Measurements from ENCODE around the gene DCC. TPM values are rescaled to one million over a fixed set of nuclear protein-coding genes. Genes with fewer than 3 reads are reported as not detected.

The DCC gene
- total RNA-seq, 2 donors from 2014 or later: not detected

DNA sequence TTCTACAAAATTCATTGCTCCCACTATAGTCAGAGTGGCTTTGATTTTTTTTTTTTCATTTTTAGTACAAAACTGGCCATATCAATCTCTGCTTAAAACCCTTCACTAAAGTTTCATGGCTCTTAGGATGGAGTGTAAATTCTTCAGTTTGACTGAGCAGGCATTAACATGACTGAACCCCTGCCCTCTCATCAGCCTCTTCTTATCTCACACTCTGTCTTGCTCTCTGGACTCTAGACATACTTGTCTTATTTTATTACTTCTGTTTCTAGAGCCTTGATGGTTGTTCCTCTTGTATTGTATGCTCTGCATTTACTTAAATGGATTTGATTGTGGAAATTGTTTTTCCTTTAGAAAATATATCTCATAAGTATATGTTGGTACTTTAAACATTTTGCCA, 272.4 kb downstream of the DCC start:
- no peak for ATAC-seq
- Mint-ChIP-seq H3K27me3 (no peaks in the 10 kb centered on the region), H3K4me1 (no peaks in the 10 kb centered on the region)

DNA sequence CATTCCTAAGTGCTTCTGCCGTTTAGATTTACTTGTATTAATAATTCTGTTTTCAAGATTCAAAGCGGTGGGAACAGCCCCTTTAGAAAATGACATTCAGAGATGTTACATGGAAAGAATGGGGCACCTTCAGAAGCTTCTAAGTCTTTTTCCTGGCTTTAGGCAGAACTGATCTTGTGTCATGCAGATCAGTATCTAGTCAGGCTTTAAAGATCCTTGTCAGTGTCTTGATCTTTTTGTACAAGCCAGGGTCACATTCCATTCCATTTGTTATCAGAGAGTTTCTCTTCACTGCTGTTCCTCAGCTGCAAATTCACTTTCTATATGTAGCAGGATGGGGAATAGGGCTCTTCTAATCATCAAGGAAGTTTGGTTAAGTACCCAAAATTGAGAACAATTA, 275.3 kb downstream of the DCC start:
- DNase-seq (no peak), ATAC-seq (no peak)
- no peaks in the 10 kb centered on the region for H3K9me3 ChIP-seq (ENCODE audit: control insufficient read depth, low read length, poor library complexity, severe bottlenecking)
- no peak overlapping the region for H3K4me3 Mint-ChIP-seq
- no peaks in the 10 kb centered on the region for H3K27me3 Mint-ChIP-seq
- no peaks in the 10 kb centered on the region for H3K4me1 Mint-ChIP-seq
- no peak overlapping the region for H3K27ac Mint-ChIP-seq
- H3K36me3 Mint-ChIP-seq (ENCODE audit: low read depth): no peaks in the 10 kb centered on the region

More for the DNA sequence above, 272.4 kb downstream of the DCC start:
- H3K4me3 Mint-ChIP-seq: no peak overlapping the region
- no peaks in the 10 kb centered on the region for H3K9me3 ChIP-seq (ENCODE audit: control insufficient read depth, low read length, poor library complexity, severe bottlenecking)
- no peak overlapping the region for H3K27ac Mint-ChIP-seq
- no peaks in the 10 kb centered on the region for H3K36me3 Mint-ChIP-seq (ENCODE audit: low read depth)
- DNase-seq: no peak

DNA sequence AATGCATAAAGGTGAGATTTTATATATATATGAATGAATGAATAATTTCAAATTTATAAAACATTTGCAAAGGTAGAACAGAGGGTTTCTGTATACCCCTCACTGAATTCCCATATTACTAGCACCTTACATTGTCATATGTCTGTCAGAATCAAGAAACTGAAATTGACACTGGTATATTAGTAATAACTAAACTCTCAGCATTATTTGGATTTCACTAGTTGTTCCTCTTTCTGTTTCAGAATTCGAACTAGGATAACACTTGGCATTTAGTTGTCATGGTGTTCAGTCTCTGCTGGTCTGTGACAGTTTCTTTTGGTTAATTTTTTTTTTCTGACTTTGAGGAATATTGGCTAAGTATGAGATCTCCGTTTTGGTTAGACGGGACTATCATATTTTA, 275.9 kb downstream of the DCC start:
- Mint-ChIP-seq H3K36me3 (ENCODE audit: low read depth) (no peaks in the 10 kb centered on the region), H3K4me1 (no peaks in the 10 kb centered on the region)
- no peak for ATAC-seq

GRCh38 chr18:52617931-52618330, 277.9 kb downstream of the DCC start:
- Mint-ChIP-seq H3K36me3 (ENCODE audit: low read depth) (no peaks in the 10 kb centered on the region), H3K27me3 (no peaks in the 10 kb centered on the region), H3K27ac (no peak overlapping the region), H3K4me1 (no peaks in the 10 kb centered on the region), H3K4me3 (no peak overlapping the region)
- ATAC-seq (no peak), DNase-seq (no peak)
- H3K9me3 ChIP-seq (ENCODE audit: control insufficient read depth, low read length, poor library complexity, severe bottlenecking): no peaks in the 10 kb centered on the region

More for the DNA sequence above, 275.9 kb downstream of the DCC start:
- H3K27me3 Mint-ChIP-seq: no peaks in the 10 kb centered on the region
- H3K27ac Mint-ChIP-seq: no peak overlapping the region
- DNase-seq: no peak
- H3K4me3 Mint-ChIP-seq: no peak overlapping the region
- H3K9me3 ChIP-seq (ENCODE audit: control insufficient read depth, low read length, poor library complexity, severe bottlenecking): no peaks in the 10 kb centered on the region

GRCh38 chr18:52620926-52621439, 281.0 kb downstream of the DCC start:
- H3K27ac Mint-ChIP-seq: no peak overlapping the region
- DNase-seq (no peak), ATAC-seq (no peak)
- H3K9me3 ChIP-seq (ENCODE audit: control insufficient read depth, low read length, poor library complexity, severe bottlenecking): no peaks in the 10 kb centered on the region
- H3K27me3 Mint-ChIP-seq: no peaks in the 10 kb centered on the region
- H3K4me3 Mint-ChIP-seq: no peak overlapping the region
- H3K36me3 Mint-ChIP-seq (ENCODE audit: low read depth): no peaks in the 10 kb centered on the region
- H3K4me1 Mint-ChIP-seq: no peaks in the 10 kb centered on the region

- no peak overlapping the region for H3K27ac Mint-ChIP-seq
- no peaks in the 10 kb centered on the region for H3K4me1 Mint-ChIP-seq
- H3K4me3 Mint-ChIP-seq: no peak overlapping the region
- DNase-seq (no peak), ATAC-seq (no peak)
- H3K9me3 ChIP-seq (ENCODE audit: control insufficient read depth, low read length, poor library complexity, severe bottlenecking): no peaks in the 10 kb centered on the region
- no peaks in the 10 kb centered on the region for H3K36me3 Mint-ChIP-seq (ENCODE audit: low read depth)
- no peaks in the 10 kb centered on the region for H3K27me3 Mint-ChIP-seq
Measured at GRCh38 chr18:52624702-52625101, 284.7 kb downstream of the DCC start.

- no peak overlapping the region for H3K27ac Mint-ChIP-seq
- DNase-seq (no peak), ATAC-seq (no peak)
- no peaks in the 10 kb centered on the region for H3K27me3 Mint-ChIP-seq
- no peak overlapping the region for H3K4me3 Mint-ChIP-seq
- H3K4me1 Mint-ChIP-seq: no peaks in the 10 kb centered on the region
- no peaks in the 10 kb centered on the region for H3K36me3 Mint-ChIP-seq (ENCODE audit: low read depth)
- H3K9me3 ChIP-seq (ENCODE audit: control insufficient read depth, low read length, poor library complexity, severe bottlenecking): no peaks in the 10 kb centered on the region
Measured at GRCh38 chr18:52636536-52636935, 296.5 kb downstream of the DCC start.

DNA sequence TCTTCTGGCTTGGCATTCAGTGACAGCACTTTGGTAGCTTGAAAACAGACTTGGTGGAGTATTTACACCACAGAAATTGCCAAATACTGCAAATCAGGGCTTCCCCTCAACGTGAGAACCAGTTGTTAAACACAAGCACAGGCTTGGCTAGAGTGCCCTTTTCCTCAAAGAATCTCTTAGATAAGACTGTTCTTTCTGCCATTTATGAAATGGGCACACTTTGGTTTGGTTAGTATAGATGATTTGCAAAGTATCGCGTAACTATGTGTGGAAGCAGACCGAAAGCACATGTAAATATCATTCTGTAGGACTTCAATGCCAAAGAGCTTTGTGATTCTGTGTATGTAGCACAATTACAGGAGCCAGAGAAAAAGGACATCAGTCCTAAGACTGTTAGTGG, 308.2 kb downstream of the DCC start:
- Mint-ChIP-seq H3K27ac (no peak overlapping the region), H3K4me3 (no peak overlapping the region), H3K4me1 (no peaks in the 10 kb centered on the region), H3K36me3 (ENCODE audit: low read depth) (no peaks in the 10 kb centered on the region), H3K27me3 (no peaks in the 10 kb centered on the region)
- H3K9me3 ChIP-seq (ENCODE audit: control insufficient read depth, low read length, poor library complexity, severe bottlenecking): no peaks in the 10 kb centered on the region
- no peak for ATAC-seq
- DNase-seq: no peak

GRCh38 chr18:52652391-52652790, 312.4 kb downstream of the DCC start:
- no peak for ATAC-seq
- no peaks in the 10 kb centered on the region for H3K27me3 Mint-ChIP-seq
- no peaks in the 10 kb centered on the region for H3K36me3 Mint-ChIP-seq (ENCODE audit: low read depth)
- H3K9me3 ChIP-seq (ENCODE audit: control insufficient read depth, low read length, poor library complexity, severe bottlenecking): no peaks in the 10 kb centered on the region
- H3K4me3 Mint-ChIP-seq: no peak overlapping the region
- no peak overlapping the region for H3K27ac Mint-ChIP-seq
- DNase-seq: no peak
- H3K4me1 Mint-ChIP-seq: no peaks in the 10 kb centered on the region

- no peak overlapping the region for H3K4me3 Mint-ChIP-seq
- H3K36me3 Mint-ChIP-seq (ENCODE audit: low read depth): no peaks in the 10 kb centered on the region
- no peaks in the 10 kb centered on the region for H3K9me3 ChIP-seq (ENCODE audit: control insufficient read depth, low read length, poor library complexity, severe bottlenecking)
- H3K4me1 Mint-ChIP-seq: no peaks in the 10 kb centered on the region
- no peaks in the 10 kb centered on the region for H3K27me3 Mint-ChIP-seq
- no peak for DNase-seq
- no peak overlapping the region for H3K27ac Mint-ChIP-seq
- no peak for ATAC-seq
Measured at GRCh38 chr18:52657043-52657805, 317.2 kb downstream of the DCC start.

DNA sequence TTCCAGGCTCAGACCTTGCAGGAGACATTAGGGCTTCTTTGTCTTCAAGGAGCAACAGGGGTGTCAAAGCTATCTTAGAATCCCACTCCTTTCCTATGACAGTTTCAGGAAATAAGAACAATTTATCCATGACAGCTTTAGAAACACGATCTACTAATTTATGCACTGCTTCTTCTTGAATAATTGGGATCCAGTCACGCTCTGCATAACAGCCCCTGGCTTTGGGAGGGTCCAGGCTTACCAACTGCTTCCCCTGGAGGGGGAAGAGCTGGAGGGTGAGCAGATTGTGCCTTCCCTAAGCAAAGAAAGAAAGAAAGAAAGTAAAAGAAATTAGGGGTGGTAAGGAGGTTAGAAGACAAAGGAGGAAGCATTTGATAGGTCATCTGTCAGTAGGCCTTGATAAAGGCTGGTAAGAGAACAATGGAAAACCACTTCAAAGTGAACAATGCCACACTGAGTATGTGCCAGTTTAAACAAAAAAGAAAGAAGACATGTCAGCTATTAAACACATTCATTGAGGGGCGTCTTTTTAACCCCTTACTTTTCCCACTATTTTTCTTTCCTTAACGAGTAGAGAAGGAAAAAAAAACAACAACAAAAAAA, 327.6 kb downstream of the DCC start:
- H3K9me3 ChIP-seq (ENCODE audit: control insufficient read depth, low read length, poor library complexity, severe bottlenecking): no peaks in the 10 kb centered on the region
- Mint-ChIP-seq H3K36me3 (ENCODE audit: low read depth) (no peaks in the 10 kb centered on the region), H3K4me1 (no peaks in the 10 kb centered on the region), H3K27me3 (no peaks in the 10 kb centered on the region), H3K27ac (no peak overlapping the region), H3K4me3 (no peak overlapping the region)
- DNase-seq (no peak), ATAC-seq (no peak)

DNA sequence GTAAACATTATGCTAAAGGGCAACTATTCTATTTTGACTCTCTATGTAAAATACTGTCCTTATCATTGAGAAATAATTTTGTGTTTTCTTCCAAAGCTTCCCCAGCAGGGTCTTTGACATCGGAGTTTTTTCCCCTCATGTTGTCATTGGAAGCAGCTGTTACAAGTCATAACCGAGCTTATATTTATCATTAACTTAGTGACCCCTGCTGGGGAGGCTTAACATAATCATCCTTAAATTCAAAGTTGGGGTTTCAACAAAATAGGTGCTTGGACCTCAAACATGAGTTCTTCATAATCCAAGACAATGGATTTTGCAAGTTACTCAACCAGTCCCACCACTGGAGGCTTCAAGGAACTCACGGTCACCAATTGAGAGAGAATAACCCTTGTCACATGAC, 330.9 kb downstream of the DCC start:
- DNase-seq (no peak), ATAC-seq (no peak)
- H3K4me1 Mint-ChIP-seq: no peaks in the 10 kb centered on the region
- no peak overlapping the region for H3K4me3 Mint-ChIP-seq
- H3K27ac Mint-ChIP-seq: no peak overlapping the region
- no peaks in the 10 kb centered on the region for H3K27me3 Mint-ChIP-seq
- H3K9me3 ChIP-seq (ENCODE audit: control insufficient read depth, low read length, poor library complexity, severe bottlenecking): no peaks in the 10 kb centered on the region
- no peaks in the 10 kb centered on the region for H3K36me3 Mint-ChIP-seq (ENCODE audit: low read depth)

DNA sequence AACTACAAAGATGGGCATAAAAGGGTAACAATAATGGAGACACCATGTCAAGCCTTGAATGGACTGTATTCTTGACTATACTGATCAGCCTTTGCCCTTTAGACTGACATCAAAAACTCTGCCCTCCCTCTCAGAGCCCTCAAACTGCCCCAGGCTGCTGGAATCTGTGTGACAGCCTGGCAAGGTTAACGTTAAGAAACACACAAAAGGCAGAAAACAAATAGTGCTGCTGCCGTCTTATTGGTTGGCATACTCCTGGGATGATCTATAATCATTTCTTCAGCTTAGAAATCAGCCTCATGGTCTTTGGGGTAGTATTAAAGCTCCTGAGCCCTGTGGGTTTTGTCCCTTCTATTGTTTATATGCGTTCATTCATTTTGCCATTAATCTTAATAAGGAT, 338.0 kb downstream of the DCC start:
- H3K4me3 Mint-ChIP-seq: no peak overlapping the region
- H3K27ac Mint-ChIP-seq: no peak overlapping the region
- H3K36me3 Mint-ChIP-seq (ENCODE audit: low read depth): no peaks in the 10 kb centered on the region
- no peaks in the 10 kb centered on the region for H3K4me1 Mint-ChIP-seq
- DNase-seq (no peak), ATAC-seq (no peak)
- H3K9me3 ChIP-seq (ENCODE audit: control insufficient read depth, low read length, poor library complexity, severe bottlenecking): no peaks in the 10 kb centered on the region
- no peaks in the 10 kb centered on the region for H3K27me3 Mint-ChIP-seq

GRCh38 chr18:52678551-52678950, 338.6 kb downstream of the DCC start:
- Mint-ChIP-seq H3K4me3 (no peak overlapping the region), H3K27ac (no peak overlapping the region), H3K27me3 (no peaks in the 10 kb centered on the region), H3K36me3 (ENCODE audit: low read depth) (no peaks in the 10 kb centered on the region), H3K4me1 (no peaks in the 10 kb centered on the region)
- ATAC-seq: no peak
- no peak for DNase-seq
- no peaks in the 10 kb centered on the region for H3K9me3 ChIP-seq (ENCODE audit: control insufficient read depth, low read length, poor library complexity, severe bottlenecking)
